H1 (cell line): ENCODE results near the gene HIBCH. TPM values are rescaled to one million over a fixed set of nuclear protein-coding genes. Genes with fewer than 3 reads are reported as not detected.

Source experiments
- ASH2L ChIP-seq: fragments of 200-600, 300-600 bp; sonication (generic); IDR thresholded peaks from one replicate; pipeline ENCODE4 v1.7.1; 2017; ENCODE audit warnings: low read length
- CHD7 ChIP-seq: fragments of 300-600 bp; sonication (generic); IDR thresholded peaks from 2 replicates; pipeline ENCODE4 v1.7.1; 2012; ENCODE audit warnings: low read length, moderate library complexity, mild to moderate bottlenecking, inconsistent platforms; ENCODE audit not compliant: insufficient replicate concordance
- EZH2 ChIP-seq: fragments of 200-600 bp; sonication (generic); IDR thresholded peaks from 2 replicates; pipeline ENCODE4 v1.7.1; 2012; ENCODE audit warnings: low read depth, mild to moderate bottlenecking, moderate library complexity, low read length, inconsistent platforms; ENCODE audit not compliant: severe bottlenecking
- GABPA ChIP-seq: IDR thresholded peaks from 2 replicates; pipeline ENCODE4 v1.6.1; 2011; ENCODE audit warnings: mild to moderate bottlenecking, low read length, moderate library complexity, borderline replicate concordance; ENCODE audit not compliant: insufficient read depth
- MAX ChIP-seq: IDR thresholded peaks from 2 replicates; pipeline ENCODE4 v1.6.1; 2012; ENCODE audit warnings: inconsistent platforms
- PHF8 ChIP-seq: fragments of 200-600 bp; sonication (generic); conservative IDR thresholded peaks from 2 replicates; pipeline ENCODE4 v1.7.1; 2012; ENCODE audit warnings: low read depth, mild to moderate bottlenecking, inconsistent platforms, low read length, moderate library complexity
- RBBP5 ChIP-seq: IDR thresholded peaks from 2 replicates; pipeline ENCODE4 v1.7.1; 2012; ENCODE audit warnings: low read depth, mild to moderate bottlenecking, inconsistent platforms, low read length, moderate library complexity, borderline replicate concordance
- TBP ChIP-seq: IDR thresholded peaks from 2 replicates; pipeline ENCODE4 v1.6.1; 2011; ENCODE audit warnings: low read depth, low read length, improper control_type of control experiment
- YY1 ChIP-seq: IDR thresholded peaks from 2 replicates; pipeline ENCODE4 v1.6.1; 2011; ENCODE audit warnings: low read depth, mild to moderate bottlenecking, low read length
- polyA plus RNA-seq, 7 experiments: library from polyadenylated mRNA; depleted of rRNA in 3 of 7; stranded (reverse) in 5 of 7; unstranded in 2 of 7; fragments of >200 nt in 5 of 7; fragments of 200-250 nt in 2 of 7; gene quantifications; 1 replicate in 5 of 7; 2 replicates in 1 of 7; 4 replicates in 1 of 7; pipeline versions ENCODE4 v1.2.1 to v1.2.3, GENCODE V29; 2011 to 2013; ENCODE audit warnings: missing spikeins in 2 of 7, mixed read lengths in 2 of 7
- total RNA-seq: library from RNA; stranded (reverse); fragmentation: NEBNext Ultra II Directional; extraction: Animal tissue kit (Norgen Biotek cat#: 25700); gene quantifications from 2 replicates; pipeline ENCODE4 v1.2.1, GENCODE V29; 2021

Gene HIBCH
- total and polyA plus RNA-seq, 2 of the 8 experiments (the other 6 are each of a cell fraction or from before 2014, with no cell fraction given), result 7.5 to 31.8 TPM

GRCh38 chr2:190343536-190344275 lies 24.1 kb upstream of the HIBCH start, which contains the start of gene INPP1 (continued):
- no peak for TF ChIP-seq CHD7
- TF ChIP-seq PHF8, result peak; percentile 32; the same call in 1 of the 2 replicates
- TF ChIP-seq ASH2L, result peak; percentile 79
- TF ChIP-seq GABPA, result no peak
- TF ChIP-seq EZH2, result peak; percentile 46
- TF ChIP-seq RBBP5, result peak; percentile 71; the same call in 1 of the 2 replicates
- peak; percentile 37; the same call in 1 of the 2 replicates for TF ChIP-seq TBP
- TF ChIP-seq YY1, result no peak
- TF ChIP-seq MAX, result peak; percentile 94
